Kidney (tissue), 14 donors: ENCODE measurements around the gene CCDC24. TPM values are rescaled to one million over a fixed set of nuclear protein-coding genes. Genes with fewer than 3 reads are reported as not detected.

Source experiments
- DNase-seq, 5 donors: peaks; one replicate each; pipeline ENCODE4 v3.0.0-alpha.2; 2013 to 2020
- FAIRE-seq: peaks from 2 replicates; lab custom pipeline; 2012; peaks lifted over from hg19 to GRCh38; lab: Jason Lieb, UNC
- H3K27ac ChIP-seq, 2 donors: one replicate each; pipeline ENCODE4 v1.7.0; 2013; ENCODE audit warnings: low read depth in 2 of 2, low read length in 2 of 2, inconsistent platforms in 1 of 2
- H3K27me3 ChIP-seq: one replicate; pipeline ENCODE4 v1.7.1; 2013; ENCODE audit warnings: low read length, inconsistent platforms; ENCODE audit not compliant: control insufficient read depth, insufficient read depth
- H3K36me3 ChIP-seq, 3 donors: one replicate each; pipeline versions ENCODE4 v1.7.0 to v1.7.1; 2013; ENCODE audit warnings: low read length in 3 of 3, control low read depth in 1 of 3, inconsistent platforms in 1 of 3; ENCODE audit not compliant: insufficient read depth in 3 of 3, control insufficient read depth in 2 of 3
- H3K4me1 ChIP-seq, 3 donors: one replicate each; pipeline versions ENCODE4 v1.7.0 to v1.7.1; 2013; ENCODE audit warnings: low read length in 3 of 3, inconsistent platforms in 1 of 3, low read depth in 1 of 3; ENCODE audit not compliant: control insufficient read depth in 2 of 3, insufficient read depth in 2 of 3
- H3K4me3 ChIP-seq, 3 donors: one replicate each; pipeline versions ENCODE4 v1.7.0 to v1.8.1; 2013; ENCODE audit warnings: low read length in 3 of 3, control low read depth in 1 of 3, inconsistent platforms in 1 of 3
- H3K9ac ChIP-seq, 3 donors: one replicate each; pipeline versions ENCODE4 v1.7.0 to v1.7.1; 2013; ENCODE audit warnings: low read length in 3 of 3, control low read depth in 1 of 3, inconsistent platforms in 1 of 3
- H3K9me3 ChIP-seq, 3 donors: one replicate each; pipeline versions ENCODE4 v1.7.0 to v1.7.1; 2013; ENCODE audit warnings: low read length in 3 of 3, control low read depth in 1 of 3, inconsistent platforms in 1 of 3; ENCODE audit not compliant: control insufficient read depth in 2 of 3, insufficient read depth in 1 of 3
- CTCF ChIP-seq: IDR thresholded peaks from 3 replicates; pipeline ENCODE4 v1.5.1; 2012; ENCODE audit warnings: mild to moderate bottlenecking, moderate library complexity, borderline replicate concordance; ENCODE audit not compliant: insufficient read depth; ENCODE audit errors: extremely low read depth
- intact Hi-C: fragments of 100-400 bp; cut with DNase I; formaldehyde crosslinking; loops from one replicate; pipeline ENCODE4 v1.11.1; 2022
- polyA plus RNA-seq: library from polyadenylated mRNA; stranded (reverse); fragments of 350-450 nt; fragmentation: Illumina TruSeq; extraction: RNeasy Lipid Tissue Mini Kit (QIAGEN cat#74804); gene quantifications from one replicate; pipeline ENCODE4 v1.2.3, GENCODE V29; 2014; ENCODE audit warnings: low read depth, low replicate concordance; ENCODE audit not compliant: insufficient read depth
- total RNA-seq: library from RNA; stranded (reverse); fragmentation: NEBNext Ultra II Directional; extraction: Animal tissue kit (Norgen Biotek cat#: 25700); gene quantifications from one replicate; pipeline ENCODE4 v1.2.1, GENCODE V29; 2021
- donor health status: control.
- donor health status: control.
- donor health status: control.
- donor health status: control.
- donor health status: control.
- donor health status: DM: yes; HTN: yes; CAD: no.
- donor health status: Normal renal cell carcinoma (clear cell type).

CCDC24 gene
- total and polyA plus RNA-seq, 2 donors from 2014 or later = 24.3 to 35.6 TPM

DNA sequence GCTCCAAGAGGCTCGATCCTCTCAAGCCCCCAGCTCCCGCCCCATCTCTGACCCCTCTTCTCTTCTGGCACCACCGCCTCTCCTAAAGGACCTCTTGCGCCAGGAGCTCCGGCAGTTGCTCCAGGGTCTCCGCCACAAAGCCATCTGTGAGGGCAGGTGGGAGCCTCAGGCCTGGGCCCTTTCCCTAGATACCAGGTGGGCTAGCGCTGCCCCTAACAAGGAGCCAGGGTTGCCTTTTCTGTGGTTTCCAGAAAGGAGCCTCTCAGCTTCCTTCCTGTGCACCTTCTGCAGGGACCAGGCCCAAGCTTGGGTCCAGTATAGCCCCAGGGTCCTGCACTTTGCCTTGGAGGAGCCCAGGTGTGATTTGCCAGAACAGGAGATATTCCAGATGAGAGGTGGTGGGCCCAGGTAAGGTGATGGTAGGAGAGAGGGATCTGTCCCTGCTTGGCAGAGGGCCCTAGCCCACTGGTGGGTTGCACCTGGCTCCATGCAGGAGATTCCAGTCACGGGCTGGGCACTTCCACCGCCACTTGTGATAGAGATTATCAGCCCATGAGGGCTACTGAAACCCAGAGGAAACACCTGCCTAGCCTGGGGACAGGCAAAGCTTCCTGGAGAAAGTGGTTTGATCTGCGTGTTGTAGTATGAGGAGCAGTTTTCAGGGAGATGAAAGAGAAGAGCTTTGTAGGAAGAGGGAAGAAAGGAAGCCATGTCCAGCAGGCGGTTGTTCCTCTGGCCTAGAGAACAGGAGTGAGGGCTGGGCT, 1.0 kb downstream of the CCDC24 start:
- intact Hi-C loops = no loop called here
- Histone ChIP-seq H3K4me3 (peak overlapping the region in 2 of 3 donors; percentile 44 to 80), H3K9ac (peak overlapping the region in 1 of 3 donors; percentile 81), H3K27me3 (no peaks in the 10 kb centered on the region), H3K4me1 (peaks cover 0 to 16% (median under 1%) of the 10 kb centered on the region in 3 donors), H3K36me3 (no peaks in the 10 kb centered on the region), H3K9me3 (no peaks in the 10 kb centered on the region), H3K27ac (peak overlapping the region; percentile 59 to 92)
- FAIRE-seq (no peak), DNase-seq (no peak)
- no peak for TF ChIP-seq CTCF

- no peak overlapping the region for H3K4me3 ChIP-seq
- H3K27ac ChIP-seq = no peak overlapping the region
- H3K4me1 ChIP-seq = peaks cover 0 to 14% (median 0%) of the 10 kb centered on the region in 3 donors
- intact Hi-C loops = no loop called here
- no peak overlapping the region for H3K9ac ChIP-seq
- TF ChIP-seq CTCF = no peak
- no peaks in the 10 kb centered on the region for H3K27me3 ChIP-seq
- no peak for DNase-seq
- no peaks in the 10 kb centered on the region for H3K36me3 ChIP-seq
- no peak for FAIRE-seq
- H3K9me3 ChIP-seq = no peaks in the 10 kb centered on the region
Measured at GRCh38 chr1:43993206-43993914, 2.0 kb downstream of the CCDC24 start.

GRCh38 chr1:43994071-43994470, 2.7 kb downstream of the CCDC24 start:
- intact Hi-C loops = no loop called here
- peaks cover 0 to 14% (median 0%) of the 10 kb centered on the region in 3 donors for H3K4me1 ChIP-seq
- FAIRE-seq = no peak

More at GRCh38 chr1:43994071-43994470, 2.7 kb downstream of the CCDC24 start:
- no peak for DNase-seq
- Histone ChIP-seq H3K9ac (no peak overlapping the region), H3K36me3 (no peaks in the 10 kb centered on the region), H3K4me3 (no peak overlapping the region), H3K27me3 (no peaks in the 10 kb centered on the region), H3K9me3 (no peaks in the 10 kb centered on the region), H3K27ac (no peak overlapping the region)
- no peak for TF ChIP-seq CTCF
